Measurements from ENCODE around the gene NOTO. TPM values are rescaled to one million over a fixed set of nuclear protein-coding genes. Genes with fewer than 3 reads are reported as not detected.
A peak's percentile ranks its signal among the peaks of the same experiment; 100 is the strongest.

NOTO gene
- total RNA-seq, 1 donor from 2014 or later, result not detected

- no peaks in the 10 kb centered on the region for H3K27me3 Mint-ChIP-seq (ENCODE audit: low read depth)
- no peak overlapping the region for H3K27ac Mint-ChIP-seq (ENCODE audit: unreplicated experiment)
- TF ChIP-seq, protein P1, sequence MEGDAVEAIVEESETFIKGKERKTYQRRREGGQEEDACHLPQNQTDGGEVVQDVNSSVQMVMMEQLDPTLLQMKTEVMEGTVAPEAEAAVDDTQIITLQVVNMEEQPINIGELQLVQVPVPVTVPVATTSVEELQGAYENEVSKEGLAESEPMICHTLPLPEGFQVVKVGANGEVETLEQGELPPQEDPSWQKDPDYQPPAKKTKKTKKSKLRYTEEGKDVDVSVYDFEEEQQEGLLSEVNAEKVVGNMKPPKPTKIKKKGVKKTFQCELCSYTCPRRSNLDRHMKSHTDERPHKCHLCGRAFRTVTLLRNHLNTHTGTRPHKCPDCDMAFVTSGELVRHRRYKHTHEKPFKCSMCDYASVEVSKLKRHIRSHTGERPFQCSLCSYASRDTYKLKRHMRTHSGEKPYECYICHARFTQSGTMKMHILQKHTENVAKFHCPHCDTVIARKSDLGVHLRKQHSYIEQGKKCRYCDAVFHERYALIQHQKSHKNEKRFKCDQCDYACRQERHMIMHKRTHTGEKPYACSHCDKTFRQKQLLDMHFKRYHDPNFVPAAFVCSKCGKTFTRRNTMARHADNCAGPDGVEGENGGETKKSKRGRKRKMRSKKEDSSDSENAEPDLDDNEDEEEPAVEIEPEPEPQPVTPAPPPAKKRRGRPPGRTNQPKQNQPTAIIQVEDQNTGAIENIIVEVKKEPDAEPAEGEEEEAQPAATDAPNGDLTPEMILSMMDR (IDR thresholded peaks at IDR 0.05), result no peak
- peaks cover 4% of the 10 kb centered on the region for H3K36me3 Mint-ChIP-seq (ENCODE audit: low read depth)
- H3K4me3 Mint-ChIP-seq (ENCODE audit: unreplicated experiment), result no peak overlapping the region
- H3K4me1 Mint-ChIP-seq (ENCODE audit: low read depth), result peaks cover 42% of the 10 kb centered on the region
- DNase-seq (ENCODE audit: low spot score), result peak; percentile 12
- H3K9me3 Mint-ChIP-seq (ENCODE audit: low read depth), result no peaks in the 10 kb centered on the region
Observed at GRCh38 chr2:73217160-73217559, 14.8 kb downstream of the NOTO start.

DNA sequence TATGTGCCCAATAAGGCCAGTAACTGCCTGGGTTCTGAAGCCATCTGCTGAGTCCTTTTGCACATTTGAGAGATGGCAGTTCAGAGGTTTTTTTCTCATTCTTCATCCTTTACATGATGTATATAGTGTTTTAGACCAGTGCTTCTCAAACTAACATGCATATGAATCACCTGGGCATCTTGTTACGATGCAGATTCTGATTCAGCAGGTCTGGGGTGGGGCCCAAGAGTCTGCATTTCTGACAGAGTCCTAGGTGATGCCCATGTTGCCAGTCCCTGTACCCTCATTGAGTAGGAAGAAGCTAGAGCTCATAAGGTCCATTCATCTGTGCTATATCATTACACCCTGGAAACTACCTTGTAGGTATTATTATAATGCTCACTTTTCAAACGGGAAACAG, 15.5 kb downstream of the NOTO start:
- no peak overlapping the region for H3K4me3 Mint-ChIP-seq (ENCODE audit: unreplicated experiment)
- TF ChIP-seq, protein P1 (IDR thresholded peaks at IDR 0.05), result no peak
- peaks cover 36% of the 10 kb centered on the region for H3K4me1 Mint-ChIP-seq (ENCODE audit: low read depth)
- no peaks in the 10 kb centered on the region for H3K9me3 Mint-ChIP-seq (ENCODE audit: low read depth)
- peaks cover 8% of the 10 kb centered on the region for H3K36me3 Mint-ChIP-seq (ENCODE audit: low read depth)
- no peaks in the 10 kb centered on the region for H3K27me3 Mint-ChIP-seq (ENCODE audit: low read depth)
- no peak overlapping the region for H3K27ac Mint-ChIP-seq (ENCODE audit: unreplicated experiment)
- no peak for DNase-seq (ENCODE audit: low spot score)

DNA sequence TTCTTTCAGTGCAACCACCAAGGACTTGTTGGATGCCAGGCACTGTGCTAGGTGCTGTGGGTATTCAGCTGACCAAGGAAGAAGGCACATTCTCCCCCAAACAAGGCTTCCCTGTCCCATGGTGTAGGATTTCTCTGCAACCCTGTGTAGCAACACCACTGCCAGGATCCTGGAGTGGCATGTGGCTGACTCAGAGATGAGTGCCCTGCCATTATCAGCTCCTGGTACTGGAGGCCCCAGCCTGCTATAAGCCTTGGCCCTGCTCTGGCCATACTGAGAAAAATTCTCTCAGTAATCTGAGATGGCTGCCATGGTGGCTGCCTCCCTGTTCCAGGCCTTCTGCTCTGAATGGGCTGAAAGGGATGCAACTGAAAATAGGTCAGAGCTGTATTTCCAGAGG, 15.9 kb downstream of the NOTO start:
- no peaks in the 10 kb centered on the region for H3K9me3 Mint-ChIP-seq (ENCODE audit: low read depth)
- no peak for DNase-seq (ENCODE audit: low spot score)
- H3K27me3 Mint-ChIP-seq (ENCODE audit: low read depth), result no peaks in the 10 kb centered on the region
- no peak overlapping the region for H3K4me3 Mint-ChIP-seq (ENCODE audit: unreplicated experiment)
- H3K27ac Mint-ChIP-seq (ENCODE audit: unreplicated experiment), result no peak overlapping the region
- H3K36me3 Mint-ChIP-seq (ENCODE audit: low read depth), result peaks cover 10% of the 10 kb centered on the region
- TF ChIP-seq, protein P1 (IDR thresholded peaks at IDR 0.05), result no peak
- H3K4me1 Mint-ChIP-seq (ENCODE audit: low read depth), result peaks cover 31% of the 10 kb centered on the region

- no peak overlapping the region for H3K4me3 Mint-ChIP-seq (ENCODE audit: unreplicated experiment)
- TF ChIP-seq, protein P1 (IDR thresholded peaks at IDR 0.05), result no peak
- H3K36me3 Mint-ChIP-seq (ENCODE audit: low read depth), result peaks cover 14% of the 10 kb centered on the region
- H3K4me1 Mint-ChIP-seq (ENCODE audit: low read depth), result no peaks in the 10 kb centered on the region
- H3K9me3 Mint-ChIP-seq (ENCODE audit: low read depth), result no peaks in the 10 kb centered on the region
- H3K27me3 Mint-ChIP-seq (ENCODE audit: low read depth), result no peaks in the 10 kb centered on the region
- no peak for DNase-seq (ENCODE audit: low spot score)
- no peak overlapping the region for H3K27ac Mint-ChIP-seq (ENCODE audit: unreplicated experiment)
Observed at GRCh38 chr2:73223821-73224220, 21.4 kb downstream of the NOTO start.

DNA sequence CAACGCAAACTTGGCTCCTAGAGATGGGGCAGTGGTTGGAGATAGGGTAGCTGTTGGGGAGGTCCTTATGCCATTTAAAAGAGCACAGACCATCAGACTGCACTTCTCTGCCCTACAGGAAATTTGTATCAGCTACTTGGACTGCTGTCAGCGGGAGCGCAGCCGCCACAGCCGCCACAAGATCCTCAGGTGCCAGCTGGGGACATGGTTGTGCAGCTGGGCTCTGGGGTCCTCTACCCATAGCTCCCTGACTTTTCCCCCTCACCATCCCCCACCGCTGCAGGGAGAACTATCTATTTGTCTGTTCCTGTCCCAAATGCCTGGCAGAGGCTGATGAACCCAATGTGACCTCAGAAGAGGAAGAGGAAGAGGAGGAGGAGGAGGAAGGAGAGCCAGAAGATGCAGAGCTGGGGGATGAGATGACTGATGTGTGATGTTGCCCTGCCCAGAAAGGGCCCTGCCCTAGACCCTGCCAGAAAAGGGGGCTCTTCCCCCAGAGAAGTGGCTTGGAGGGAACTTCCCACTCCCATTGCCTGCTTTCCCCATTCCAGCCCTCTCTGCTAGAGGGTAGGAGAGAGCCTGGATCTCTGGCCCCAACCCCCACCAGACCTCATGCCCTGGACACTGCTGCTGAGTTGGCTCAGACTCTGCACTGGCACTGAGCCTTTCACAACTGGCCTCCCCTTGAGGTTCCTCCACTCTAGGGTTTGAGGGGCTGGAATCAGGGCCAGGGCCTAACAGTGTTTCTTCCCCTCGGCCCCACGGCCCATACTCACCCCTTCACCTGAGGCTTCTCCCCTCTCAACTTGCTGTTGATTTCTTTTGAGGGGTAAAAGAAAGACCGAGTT, 23.4 kb downstream of the NOTO start:
- Mint-ChIP-seq H3K9me3 (ENCODE audit: low read depth) (no peaks in the 10 kb centered on the region), H3K4me3 (ENCODE audit: unreplicated experiment) (no peak overlapping the region), H3K27ac (ENCODE audit: unreplicated experiment) (no peak overlapping the region), H3K36me3 (ENCODE audit: low read depth) (peaks cover 14% of the 10 kb centered on the region), H3K4me1 (ENCODE audit: low read depth) (no peaks in the 10 kb centered on the region), H3K27me3 (ENCODE audit: low read depth) (no peaks in the 10 kb centered on the region)
- TF ChIP-seq, protein P1 (IDR thresholded peaks at IDR 0.05), result no peak
- no peak for DNase-seq (ENCODE audit: low spot score)
